ENCODE results near the gene ZNF423.

The ZNF423 gene

GRCh38 chr16:49454426-49455180 lies 401.3 kb downstream of the ZNF423 start:
- DNase-seq: no peak

DNA sequence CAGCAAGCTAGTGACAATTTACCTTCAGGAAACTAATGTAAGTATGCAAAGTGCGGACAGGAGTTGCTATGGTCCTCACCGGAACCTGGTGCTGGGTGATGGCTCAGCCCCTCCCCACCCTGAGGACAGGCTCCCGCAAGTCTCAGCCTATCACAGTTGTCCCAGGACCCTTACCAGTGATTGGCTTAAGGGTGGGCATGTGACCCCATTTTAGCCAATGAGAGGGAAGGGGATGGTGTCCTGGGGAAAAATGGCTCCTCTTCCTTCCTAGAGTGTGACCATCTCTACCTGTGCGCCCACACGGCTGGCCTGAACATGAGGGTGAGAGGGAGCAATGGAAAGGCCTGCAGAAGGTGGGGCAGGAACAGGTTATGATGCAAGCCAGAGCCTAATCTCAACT lies 401.9 kb downstream of the ZNF423 start:
- no peak for DNase-seq

DNA sequence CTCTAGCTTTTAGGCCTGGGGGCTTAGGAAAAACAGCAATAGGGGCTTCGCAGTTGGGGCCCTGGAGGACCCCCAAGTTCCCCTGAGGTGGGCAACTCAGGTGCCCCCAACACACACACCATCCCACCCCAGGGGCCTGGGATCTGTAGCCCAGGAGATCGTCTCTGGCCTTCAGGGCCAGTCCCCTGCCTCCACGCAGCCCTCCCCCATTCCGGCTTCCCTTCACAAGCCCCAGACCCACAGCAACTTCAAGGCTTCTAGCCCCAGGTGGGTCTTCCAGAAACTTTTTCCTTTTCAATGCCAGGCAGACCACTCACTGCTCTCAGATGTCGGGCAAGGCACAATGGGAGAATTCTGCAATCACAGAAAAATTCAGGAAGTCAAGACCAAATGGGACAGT lies 402.9 kb downstream of the ZNF423 start:
- no peak for DNase-seq

DNA sequence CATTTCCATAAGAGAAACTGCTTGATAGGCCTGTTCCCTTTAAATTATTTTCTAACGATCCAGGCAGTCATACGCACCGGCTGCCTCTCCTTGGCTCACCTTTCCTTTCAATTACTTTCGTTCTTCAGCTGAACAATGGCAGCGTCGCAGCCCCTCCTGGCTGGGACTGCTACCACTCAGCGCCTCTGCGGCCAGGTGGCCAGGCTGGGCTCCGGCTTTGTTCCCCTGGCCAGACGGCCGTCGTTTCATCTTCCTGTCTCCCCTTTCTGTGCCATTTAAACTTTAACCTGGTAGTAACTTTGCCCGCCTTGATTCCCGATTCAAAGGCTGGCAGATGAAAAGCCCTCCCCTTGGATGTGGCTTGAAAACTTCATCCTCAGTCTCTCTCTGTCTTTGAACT lies 403.3 kb downstream of the ZNF423 start:
- no peak for DNase-seq

GRCh38 chr16:49452108-49452507 lies 403.8 kb downstream of the ZNF423 start:
- no peak for DNase-seq

DNA sequence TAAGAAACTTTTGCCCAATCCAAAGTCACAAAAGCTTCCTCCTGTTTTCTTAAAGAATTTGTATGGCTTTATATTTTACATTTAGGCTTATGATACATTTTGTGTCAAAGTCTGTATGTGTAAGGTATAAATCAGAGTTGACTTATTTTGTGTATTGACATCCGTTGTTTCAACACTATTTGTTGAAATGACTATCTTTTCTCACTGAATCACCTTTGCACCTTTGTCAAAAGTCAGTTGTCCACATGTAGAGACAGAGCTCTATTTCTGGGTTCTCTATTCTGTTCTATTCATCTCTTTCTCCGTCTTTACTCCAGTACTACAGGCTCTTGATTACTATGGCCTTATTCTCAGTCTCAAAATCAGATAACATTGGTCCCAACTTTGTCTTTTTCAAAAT lies 409.1 kb downstream of the ZNF423 start:
- DNase-seq: no peak

DNA sequence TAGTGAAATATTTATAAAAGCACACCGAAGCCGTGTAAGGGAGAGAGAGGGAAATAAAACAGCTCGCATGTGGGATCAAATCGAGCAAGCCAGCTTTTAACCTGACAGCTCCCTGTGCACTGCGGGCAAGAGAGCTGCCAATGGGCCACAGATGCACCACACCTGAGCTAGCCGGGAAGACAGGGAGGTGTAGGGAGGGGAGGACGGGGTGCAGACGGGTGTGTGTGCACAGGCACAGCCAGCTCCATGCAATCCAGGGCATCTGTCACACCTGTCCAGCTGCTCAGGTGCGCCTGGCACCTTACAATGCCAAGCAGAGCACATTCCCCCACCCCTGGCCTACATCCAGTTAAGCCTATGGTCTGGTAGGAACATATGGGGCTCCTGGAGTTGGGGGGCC lies 412.3 kb downstream of the ZNF423 start:
- DNase-seq: no peak

GRCh38 chr16:49442805-49443204 lies 413.1 kb downstream of the ZNF423 start:
- DNase-seq: no peak

DNA sequence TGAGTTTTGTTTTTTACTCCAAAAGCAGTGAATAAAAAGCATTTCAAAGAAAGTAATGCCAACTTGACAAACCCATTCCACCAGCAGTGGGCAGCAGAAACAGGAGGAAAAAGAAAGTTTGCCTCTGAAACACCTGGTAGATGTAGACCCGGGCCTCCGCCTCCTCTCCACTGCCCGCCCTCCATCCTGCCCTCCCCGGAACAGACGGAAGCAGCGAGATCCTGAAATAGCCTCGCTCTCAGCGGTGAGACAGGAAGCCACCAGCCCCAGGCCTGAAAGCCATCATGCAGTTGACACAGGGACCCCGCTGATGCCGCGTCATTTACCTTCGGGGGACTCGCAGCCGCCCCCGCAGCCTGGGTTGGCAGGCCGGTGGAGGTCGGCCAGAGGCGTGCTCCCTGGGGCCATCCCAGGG lies 414.5 kb downstream of the ZNF423 start:
- DNase-seq: no peak

DNA sequence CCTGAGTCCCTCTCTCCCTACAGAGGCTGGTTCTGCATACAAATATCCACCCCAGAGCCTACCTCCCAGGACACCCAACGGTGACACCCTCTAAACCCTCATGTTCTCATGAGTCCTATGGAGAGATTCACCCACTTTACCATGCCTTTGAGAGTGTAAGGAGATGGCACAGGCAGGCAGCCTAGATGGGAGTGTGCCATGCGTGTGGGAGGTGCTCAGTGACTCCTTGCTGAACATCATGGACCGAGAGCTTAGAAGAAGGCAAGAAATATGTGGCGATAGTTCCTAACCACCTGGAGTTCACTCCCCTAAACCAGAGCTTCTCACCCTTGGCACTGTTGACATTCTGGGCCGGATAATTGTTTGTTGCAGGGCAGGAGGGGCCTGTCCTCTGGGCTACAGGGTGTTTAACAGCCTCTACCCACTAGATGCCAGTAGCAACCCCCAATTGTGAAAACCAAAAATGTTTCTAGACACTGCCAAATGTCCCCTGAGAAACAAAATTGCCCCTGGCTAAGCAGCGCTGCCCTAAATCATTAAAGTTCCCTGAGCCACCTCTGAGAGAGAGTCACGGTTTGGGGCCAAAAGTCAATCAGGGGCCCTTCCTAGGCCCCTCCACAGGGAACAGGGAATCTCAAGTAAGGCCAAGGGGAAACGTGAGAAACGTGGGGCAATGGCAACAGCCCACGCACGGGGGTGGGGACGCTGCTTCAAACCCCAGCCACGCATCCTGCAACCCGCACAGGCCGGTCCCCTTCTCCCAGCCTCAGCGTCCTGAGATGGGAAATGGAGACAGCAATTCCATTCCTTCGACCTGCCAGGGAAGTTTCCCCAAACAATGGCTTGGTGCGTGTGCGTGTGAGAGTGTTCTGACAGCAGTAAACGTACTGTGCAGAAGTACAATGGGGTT lies 415.5 kb downstream of the ZNF423 start:
- peak in 4 of 56 donors; percentile 2 to 18 (median 10) for DNase-seq

GRCh38 chr16:49439676-49440075 lies 416.2 kb downstream of the ZNF423 start:
- DNase-seq: no peak

DNA sequence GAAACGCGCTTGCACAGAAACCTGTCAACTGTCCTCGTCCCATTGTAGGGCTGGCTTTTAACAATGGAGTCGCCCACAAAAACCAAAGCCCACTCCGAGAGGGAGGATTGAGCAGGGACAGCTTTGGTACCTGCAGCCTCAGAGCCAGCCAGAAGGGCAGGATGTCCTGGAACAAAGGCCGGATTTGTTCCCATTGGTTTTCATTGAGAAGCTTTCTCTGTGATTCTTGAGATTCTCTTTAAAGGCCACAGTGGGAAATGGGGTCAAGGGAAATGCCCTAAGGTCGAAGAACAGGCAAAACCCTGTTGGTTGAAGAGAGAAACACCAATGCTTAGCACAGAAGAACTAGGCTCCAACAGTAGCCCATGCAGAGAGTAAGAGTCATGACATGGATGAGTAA lies 416.9 kb downstream of the ZNF423 start:
- no peak for DNase-seq

Measured in nucleus accumbens (tissue), 56 donors.